Activated B cell treated with CpG ODN at 0.5 μM for 24 hours (primary cell): ENCODE results near the gene PIM2. TPM values are rescaled to one million over a fixed set of nuclear protein-coding genes. Genes with fewer than 3 reads are reported as not detected.

Experiments
- ATAC-seq: fragments of 200-7000 bp; cut with Tn5 transposase; one replicate; pipeline ENCODE4 v1.10.0; 2021; ENCODE audit warnings: low read depth, mild to moderate bottlenecking, moderate library complexity
- CTCF ChIA-PET: fragments of 350-600 bp; sonication (Branson Sonifier 250); formaldehyde crosslinking; loops from one replicate; lab custom pipeline; 2021; ENCODE audit warnings: antibody characterized with exemption; lab: Charles Lee
- POLR2A ChIA-PET: fragments of 350-600 bp; sonication (Branson Sonifier 250); formaldehyde crosslinking; loops from one replicate; lab custom pipeline; 2021; ENCODE audit warnings: antibody characterized with exemption; lab: Charles Lee
- DNase-seq: peaks from one replicate; pipeline ENCODE4 v3.0.0; 2022
- H3K27ac Mint-ChIP-seq: one replicate; pipeline ENCODE4 v1.8.0; 2020; ENCODE audit warnings: mixed read lengths
- H3K27me3 Mint-ChIP-seq: one replicate; pipeline ENCODE4 v1.8.0; 2021; ENCODE audit warnings: mixed read lengths
- H3K36me3 Mint-ChIP-seq: one replicate; pipeline ENCODE4 v1.8.0; 2021; ENCODE audit warnings: low read depth, mixed read lengths
- H3K4me1 Mint-ChIP-seq: one replicate; pipeline ENCODE4 v1.8.0; 2021; ENCODE audit warnings: mixed read lengths
- H3K4me3 Mint-ChIP-seq: one replicate; pipeline ENCODE4 v1.8.0; 2020; ENCODE audit warnings: mild to moderate bottlenecking, mixed read lengths
- H3K9me3 Mint-ChIP-seq: one replicate; pipeline ENCODE4 v1.8.0; 2020; ENCODE audit warnings: mixed read lengths
- intact Hi-C: fragments of 100-400 bp; cut with micrococcal nuclease; formaldehyde crosslinking; loops from one replicate; pipeline ENCODE4 v1.15.1; 2024
- total RNA-seq: library from RNA; stranded (reverse); gene quantifications from 2 replicates; pipeline ENCODE4 v1.2.3, GENCODE V29; 2022
- TF ChIP-seq, protein P1 (sequence below): fragments of 200-600 bp; IDR thresholded peaks from one replicate; pipeline ENCODE4 v1.8.0; 2022; ENCODE audit warnings: antibody characterized with exemption, mild to moderate bottlenecking

PIM2 gene
- total RNA-seq, 1 donor from 2014 or later, result 351 TPM

- Mint-ChIP-seq H3K36me3 (peaks cover 49% of the 10 kb centered on the region), H3K4me3 (no peak overlapping the region), H3K27ac (no peak overlapping the region), H3K27me3 (no peaks in the 10 kb centered on the region), H3K4me1 (no peaks in the 10 kb centered on the region), H3K9me3 (no peaks in the 10 kb centered on the region)
- intact Hi-C loops, result no loop called here
- CTCF ChIA-PET, result interaction anchor here (1.2 kb wide), 1 partner anchor 257 kb away, joined by 3 read pairs; no protein-coding TSS in a partner anchor
- TF ChIP-seq, protein P1, sequence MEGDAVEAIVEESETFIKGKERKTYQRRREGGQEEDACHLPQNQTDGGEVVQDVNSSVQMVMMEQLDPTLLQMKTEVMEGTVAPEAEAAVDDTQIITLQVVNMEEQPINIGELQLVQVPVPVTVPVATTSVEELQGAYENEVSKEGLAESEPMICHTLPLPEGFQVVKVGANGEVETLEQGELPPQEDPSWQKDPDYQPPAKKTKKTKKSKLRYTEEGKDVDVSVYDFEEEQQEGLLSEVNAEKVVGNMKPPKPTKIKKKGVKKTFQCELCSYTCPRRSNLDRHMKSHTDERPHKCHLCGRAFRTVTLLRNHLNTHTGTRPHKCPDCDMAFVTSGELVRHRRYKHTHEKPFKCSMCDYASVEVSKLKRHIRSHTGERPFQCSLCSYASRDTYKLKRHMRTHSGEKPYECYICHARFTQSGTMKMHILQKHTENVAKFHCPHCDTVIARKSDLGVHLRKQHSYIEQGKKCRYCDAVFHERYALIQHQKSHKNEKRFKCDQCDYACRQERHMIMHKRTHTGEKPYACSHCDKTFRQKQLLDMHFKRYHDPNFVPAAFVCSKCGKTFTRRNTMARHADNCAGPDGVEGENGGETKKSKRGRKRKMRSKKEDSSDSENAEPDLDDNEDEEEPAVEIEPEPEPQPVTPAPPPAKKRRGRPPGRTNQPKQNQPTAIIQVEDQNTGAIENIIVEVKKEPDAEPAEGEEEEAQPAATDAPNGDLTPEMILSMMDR, result no peak
- ATAC-seq, result no peak
- no peak for DNase-seq
- POLR2A ChIA-PET, result interaction anchor here (1.1 to 1.3 kb wide), 2 partner anchors 33 to 47 kb away, joined by 3 read pairs; no protein-coding TSS in a partner anchor
Observed at GRCh38 chrX:48905090-48905790, 13.6 kb downstream of the PIM2 start.

DNA sequence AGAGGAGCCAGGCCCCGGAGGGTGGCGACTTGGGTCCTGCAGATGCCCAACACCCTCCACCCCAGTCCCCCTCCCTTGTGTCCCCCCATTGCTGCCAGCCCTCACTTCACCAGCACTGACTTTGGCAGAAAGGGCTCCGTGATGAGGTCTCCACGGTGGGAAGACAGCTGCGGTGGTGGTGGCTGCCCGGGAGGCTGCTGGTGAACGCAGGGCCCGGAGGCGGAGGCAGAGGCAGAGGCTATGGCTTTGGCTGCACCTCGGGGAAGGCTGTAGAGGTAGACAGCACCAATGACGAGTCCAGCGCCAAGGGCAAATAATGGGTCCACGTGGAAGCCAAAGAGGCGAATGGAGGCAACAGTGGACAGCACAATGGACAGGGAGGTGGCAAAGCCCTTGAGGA lies 14.2 kb downstream of the PIM2 start:
- CTCF ChIA-PET, result no interaction called here
- POLR2A ChIA-PET, result interaction anchor here (0.6 kb wide), 1 partner anchor 9 kb away, joined by 11 read pairs; no protein-coding TSS in a partner anchor
- peaks cover 2% of the 10 kb centered on the region for H3K4me1 Mint-ChIP-seq
- ATAC-seq (no peak), DNase-seq (no peak)
- H3K27me3 Mint-ChIP-seq, result no peaks in the 10 kb centered on the region
- no peak overlapping the region for H3K27ac Mint-ChIP-seq
- no peaks in the 10 kb centered on the region for H3K9me3 Mint-ChIP-seq
- intact Hi-C loops, result no loop called here
- H3K4me3 Mint-ChIP-seq, result no peak overlapping the region
- TF ChIP-seq, protein P1, result no peak
- peaks cover 51% of the 10 kb centered on the region for H3K36me3 Mint-ChIP-seq

DNA sequence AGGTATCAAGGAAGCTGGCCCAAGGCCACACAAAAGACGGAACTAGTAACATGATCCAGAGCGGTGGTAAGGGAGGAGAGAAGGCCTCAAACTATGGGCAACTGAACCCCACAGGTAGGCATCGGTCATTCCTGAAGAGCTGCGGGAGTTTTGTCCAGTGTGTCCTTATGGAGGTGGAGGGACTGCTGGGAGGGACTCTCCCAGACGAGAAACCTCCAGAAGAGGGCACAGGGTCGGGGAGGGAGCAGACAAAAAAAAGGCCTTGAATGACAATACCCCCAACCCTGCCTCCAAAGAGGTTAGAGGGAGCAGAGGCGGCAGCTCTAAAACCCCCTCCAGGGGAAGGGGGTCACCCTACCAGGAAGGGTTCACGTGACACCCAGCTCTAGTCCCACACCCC lies 14.6 kb downstream of the PIM2 start:
- POLR2A ChIA-PET, result interaction anchor here (0.6 to 2.0 kb wide), 2 partner anchors 8 to 9 kb away, joined by 11 to 12 read pairs; partner anchors contain the start of gene SLC35A2
- Mint-ChIP-seq H3K4me3 (no peak overlapping the region), H3K27ac (no peak overlapping the region), H3K9me3 (no peaks in the 10 kb centered on the region), H3K4me1 (peaks cover 3% of the 10 kb centered on the region), H3K36me3 (peaks cover 51% of the 10 kb centered on the region), H3K27me3 (no peaks in the 10 kb centered on the region)
- DNase-seq, result no peak
- no peak for ATAC-seq
- CTCF ChIA-PET, result no interaction called here
- intact Hi-C loops, result no loop called here
- TF ChIP-seq, protein P1, result no peak

DNA sequence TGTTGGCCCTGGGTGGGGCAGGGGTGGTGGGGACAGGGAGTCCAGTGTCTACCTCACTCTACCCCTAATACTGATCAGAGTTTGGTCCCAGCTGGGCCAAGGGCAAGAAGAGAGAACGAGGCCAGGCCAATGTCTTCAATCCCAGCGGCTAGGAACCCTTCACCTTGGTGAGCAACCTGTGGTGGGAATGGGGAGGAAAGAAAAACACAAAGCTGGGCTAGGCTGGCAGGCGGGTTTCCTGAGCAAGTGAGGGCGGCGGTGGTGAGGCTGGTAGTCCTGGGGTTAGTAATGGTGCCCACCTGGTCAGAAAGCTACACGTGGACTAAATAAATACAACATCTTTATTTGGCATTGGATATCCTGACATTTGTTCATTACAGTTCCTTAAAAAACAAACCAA lies 15.5 kb downstream of the PIM2 start:
- H3K4me1 Mint-ChIP-seq, result peaks cover 6% of the 10 kb centered on the region
- no peak for ATAC-seq
- no peak overlapping the region for H3K4me3 Mint-ChIP-seq
- ChIA-PET CTCF (no interaction called here), POLR2A (interaction anchor here (2.0 kb wide), 1 partner anchor 9 kb away, joined by 12 read pairs; the partner anchor contains the start of gene SLC35A2)
- intact Hi-C loops, result no loop called here
- no peak overlapping the region for H3K27ac Mint-ChIP-seq
- H3K27me3 Mint-ChIP-seq, result no peaks in the 10 kb centered on the region
- no peaks in the 10 kb centered on the region for H3K9me3 Mint-ChIP-seq
- H3K36me3 Mint-ChIP-seq, result peaks cover 45% of the 10 kb centered on the region
- no peak for DNase-seq
- TF ChIP-seq, protein P1, result no peak

- no peaks in the 10 kb centered on the region for H3K9me3 Mint-ChIP-seq
- intact Hi-C loops, result no loop called here
- ChIA-PET CTCF (no interaction called here), POLR2A (interaction anchor here (2.0 kb wide), 1 partner anchor 9 kb away, joined by 12 read pairs; the partner anchor contains the start of gene SLC35A2)
- H3K27ac Mint-ChIP-seq, result no peak overlapping the region
- TF ChIP-seq, protein P1, result no peak
- H3K4me3 Mint-ChIP-seq, result no peak overlapping the region
- peaks cover 49% of the 10 kb centered on the region for H3K36me3 Mint-ChIP-seq
- no peaks in the 10 kb centered on the region for H3K27me3 Mint-ChIP-seq
- DNase-seq, result no peak
- no peak for ATAC-seq
- peaks cover 9% of the 10 kb centered on the region for H3K4me1 Mint-ChIP-seq
Observed at GRCh38 chrX:48902776-48903175, 16.0 kb downstream of the PIM2 start.
